WTC11 (cell line): ENCODE results near the gene LFNG. TPM values are rescaled to one million over a fixed set of nuclear protein-coding genes. Genes with fewer than 3 reads are reported as not detected.

ENCODE experiments used
- ATAC-seq: fragments of 200-7000 bp; cut with Tn5 transposase; 2 replicates; pipeline ENCODE4 v1.10.0; 2021; ENCODE audit warnings: mild to moderate bottlenecking, moderate library complexity
- CTCF ChIA-PET: fragments of 300-600 bp; sonication (Branson Sonifier 250); formaldehyde crosslinking; loops from one replicate; lab custom pipeline; 2021; ENCODE audit warnings: antibody characterized with exemption; lab: Charles Lee
- POLR2A ChIA-PET: fragments of 350-600 bp; sonication (Branson Sonifier 250); formaldehyde crosslinking; loops from one replicate; lab custom pipeline; 2021; ENCODE audit warnings: antibody characterized with exemption; lab: Charles Lee
- DNase-seq: peaks from one replicate; pipeline ENCODE4 v3.0.0; 2021; ENCODE audit warnings: low spot score
- H3K27ac Mint-ChIP-seq: 2 replicates; pipeline ENCODE4 v1.8.0; 2021; ENCODE audit warnings: mixed read lengths
- H3K27me3 Mint-ChIP-seq: 2 replicates; pipeline ENCODE4 v1.8.0; 2021; ENCODE audit warnings: low read depth, mild to moderate bottlenecking, moderate library complexity, mixed read lengths
- H3K36me3 Mint-ChIP-seq: 2 replicates; pipeline ENCODE4 v1.8.0; 2021; ENCODE audit warnings: mixed read lengths
- H3K4me1 Mint-ChIP-seq: 2 replicates; pipeline ENCODE4 v1.8.0; 2022; ENCODE audit warnings: mixed read lengths
- H3K4me3 Mint-ChIP-seq: 2 replicates; pipeline ENCODE4 v1.8.0; 2021; ENCODE audit warnings: mild to moderate bottlenecking, moderate library complexity, mixed read lengths
- H3K9me3 Mint-ChIP-seq: 2 replicates; pipeline ENCODE4 v1.8.0; 2021; ENCODE audit warnings: mixed read lengths
- HMGA2 ChIP-seq: fragments of 250-450 bp; sonication (Bioruptor Pico); IDR thresholded peaks from 2 replicates; pipeline ENCODE4 v1.4.0; 2021; ENCODE audit warnings: mild to moderate bottlenecking, moderate library complexity
- IRF2 ChIP-seq: sonication (generic); formaldehyde crosslinking; IDR thresholded peaks from 2 replicates; pipeline ENCODE4 v1.8.0; 2022; ENCODE audit warnings: low read depth, missing genetic modification reagents, borderline replicate concordance
- NFATC4 ChIP-seq: fragments of 250-450 bp; sonication (Bioruptor Pico); IDR thresholded peaks from 2 replicates; pipeline ENCODE4 v1.9.0; 2021; ENCODE audit warnings: mild to moderate bottlenecking
- NFYB ChIP-seq: sonication (generic); formaldehyde crosslinking; conservative IDR thresholded peaks from 2 replicates; pipeline ENCODE4 v1.8.0; 2022; ENCODE audit warnings: low read depth, missing genetic modification reagents
- OVOL2 ChIP-seq: fragments of 250-450 bp; sonication (Bioruptor Pico); IDR thresholded peaks from 2 replicates; pipeline ENCODE4 v1.9.0; 2021; ENCODE audit warnings: mild to moderate bottlenecking, borderline replicate concordance
- PRRX2 ChIP-seq: fragments of 250-450 bp; sonication (Bioruptor Pico); IDR thresholded peaks from 2 replicates; pipeline ENCODE4 v1.8.0; 2021; ENCODE audit warnings: mild to moderate bottlenecking
- RORB ChIP-seq: fragments of 250-450 bp; sonication (Bioruptor Pico); IDR thresholded peaks from 2 replicates; pipeline ENCODE4 v1.9.0; 2021; ENCODE audit warnings: mild to moderate bottlenecking
- SMAD3 ChIP-seq: sonication (generic); formaldehyde crosslinking; IDR thresholded peaks from 2 replicates; pipeline ENCODE4 v1.8.0; 2022; ENCODE audit warnings: missing genetic modification reagents, mild to moderate bottlenecking, borderline replicate concordance
- TEAD1 ChIP-seq: sonication (generic); formaldehyde crosslinking; IDR thresholded peaks from 2 replicates; pipeline ENCODE4 v1.8.0; 2022; ENCODE audit warnings: mild to moderate bottlenecking, missing genetic modification reagents
- ZBTB21 ChIP-seq: sonication (generic); formaldehyde crosslinking; IDR thresholded peaks from 2 replicates; pipeline ENCODE4 v1.8.1; 2023; ENCODE audit warnings: mild to moderate bottlenecking, missing genetic modification reagents, borderline replicate concordance
- ZNF219 ChIP-seq: sonication (generic); formaldehyde crosslinking; IDR thresholded peaks from 2 replicates; pipeline ENCODE4 v1.8.0; 2023; ENCODE audit warnings: missing genetic modification reagents, mild to moderate bottlenecking, borderline replicate concordance
- ZNF416 ChIP-seq: fragments of 250-450 bp; sonication (Bioruptor Pico); IDR thresholded peaks from 2 replicates; pipeline ENCODE4 v1.9.0; 2021; ENCODE audit warnings: mild to moderate bottlenecking, inconsistent platforms
- total RNA-seq: library from RNA; stranded (reverse); gene quantifications from 3 replicates; pipeline ENCODE4 v1.2.3, GENCODE V29; 2021
- TF ChIP-seq, protein P1 (sequence below): fragments of 250-450 bp; sonication (Bioruptor Pico); IDR thresholded peaks from 2 replicates; pipeline ENCODE4 v1.8.0; 2021; ENCODE audit warnings: mild to moderate bottlenecking
- TF ChIP-seq, protein P2 (sequence below): sonication (generic); formaldehyde crosslinking; IDR thresholded peaks from 2 replicates; pipeline ENCODE4 v1.8.1; 2023; ENCODE audit warnings: mild to moderate bottlenecking, missing genetic modification reagents, moderate library complexity
- TF ChIP-seq, protein P3 (sequence below): sonication (generic); formaldehyde crosslinking; IDR thresholded peaks from 2 replicates; pipeline ENCODE4 v1.8.1; 2023; ENCODE audit warnings: mild to moderate bottlenecking, missing genetic modification reagents, moderate library complexity
- TF ChIP-seq, protein P4 (sequence below): sonication (generic); formaldehyde crosslinking; IDR thresholded peaks from 2 replicates; pipeline ENCODE4 v1.8.0; 2023; ENCODE audit warnings: mild to moderate bottlenecking, missing genetic modification reagents
- TF ChIP-seq, protein P5 (sequence below): sonication (generic); formaldehyde crosslinking; IDR thresholded peaks from 2 replicates; pipeline ENCODE4 v1.8.1; 2022; ENCODE audit warnings: low read depth, missing genetic modification reagents, borderline replicate concordance
- TF ChIP-seq, protein P6 (sequence below): fragments of 250-450 bp; sonication (Bioruptor Pico); IDR thresholded peaks from 2 replicates; pipeline ENCODE4 v1.9.0; 2021; ENCODE audit warnings: moderate library complexity, mild to moderate bottlenecking, inconsistent platforms, borderline replicate concordance
- TF ChIP-seq, protein P7 (sequence below): sonication (generic); formaldehyde crosslinking; IDR thresholded peaks from 2 replicates; pipeline ENCODE4 v1.8.0; 2023; ENCODE audit warnings: missing genetic modification reagents, mild to moderate bottlenecking, borderline replicate concordance

The LFNG gene
- total RNA-seq, 1 experiment from 2014 or later: 29.4 TPM

DNA sequence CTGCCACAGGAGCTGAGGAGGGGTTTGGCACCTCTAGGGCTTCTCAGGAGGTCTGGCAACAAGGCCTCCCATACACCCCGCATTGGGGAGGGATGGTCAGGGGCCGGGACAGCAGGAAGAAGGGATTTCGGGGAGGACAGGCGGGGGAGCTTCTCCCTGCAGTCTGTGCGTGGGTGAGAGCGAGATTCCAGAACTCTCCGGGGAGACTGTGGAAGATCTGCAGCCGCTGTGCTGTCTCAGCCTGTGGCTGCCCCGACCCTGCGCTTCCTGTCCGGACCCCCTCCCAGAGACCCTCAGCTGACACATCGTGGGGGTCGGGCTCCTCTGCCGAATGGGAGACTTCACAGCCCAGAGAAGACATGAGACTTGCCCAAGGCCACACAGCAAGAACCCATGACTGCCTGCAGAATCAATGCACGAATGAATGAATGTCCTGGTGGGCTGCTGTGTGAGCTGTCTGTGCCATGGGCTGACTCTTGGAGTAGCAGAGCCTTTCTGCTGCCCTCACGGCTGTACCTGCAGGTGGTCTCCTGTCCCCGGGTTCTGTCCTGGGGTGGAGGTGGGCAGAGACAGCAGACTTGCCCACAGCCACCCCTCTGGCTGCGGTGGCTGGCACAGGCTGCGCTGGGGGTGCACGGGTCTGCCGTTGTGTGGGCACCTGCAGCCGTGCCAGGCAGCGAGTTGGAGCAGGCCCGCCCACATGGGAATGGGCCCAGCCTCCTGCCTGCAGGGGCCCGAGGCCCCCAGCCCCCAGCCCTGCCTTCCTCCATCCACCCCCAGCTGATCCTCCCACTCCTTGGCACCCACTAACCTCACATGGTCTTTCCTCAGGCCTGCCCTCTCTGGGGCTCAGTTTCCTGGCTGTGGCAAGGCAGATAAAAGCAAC is 16.3 kb upstream of the LFNG start:
- Mint-ChIP-seq H3K9me3 (no peaks in the 10 kb centered on the region), H3K27ac (no peak overlapping the region), H3K4me3 (no peak overlapping the region), H3K36me3 (no peaks in the 10 kb centered on the region), H3K27me3 (no peaks in the 10 kb centered on the region; the same call in 1 of the 2 replicates), H3K4me1 (peaks cover 20% of the 10 kb centered on the region)
- TF ChIP-seq NFATC4: no peak
- TF ChIP-seq, protein P1, sequence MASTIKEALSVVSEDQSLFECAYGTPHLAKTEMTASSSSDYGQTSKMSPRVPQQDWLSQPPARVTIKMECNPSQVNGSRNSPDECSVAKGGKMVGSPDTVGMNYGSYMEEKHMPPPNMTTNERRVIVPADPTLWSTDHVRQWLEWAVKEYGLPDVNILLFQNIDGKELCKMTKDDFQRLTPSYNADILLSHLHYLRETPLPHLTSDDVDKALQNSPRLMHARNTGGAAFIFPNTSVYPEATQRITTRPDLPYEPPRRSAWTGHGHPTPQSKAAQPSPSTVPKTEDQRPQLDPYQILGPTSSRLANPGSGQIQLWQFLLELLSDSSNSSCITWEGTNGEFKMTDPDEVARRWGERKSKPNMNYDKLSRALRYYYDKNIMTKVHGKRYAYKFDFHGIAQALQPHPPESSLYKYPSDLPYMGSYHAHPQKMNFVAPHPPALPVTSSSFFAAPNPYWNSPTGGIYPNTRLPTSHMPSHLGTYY (CRISPR knock-in tag): no peak
- TF ChIP-seq, protein P2, sequence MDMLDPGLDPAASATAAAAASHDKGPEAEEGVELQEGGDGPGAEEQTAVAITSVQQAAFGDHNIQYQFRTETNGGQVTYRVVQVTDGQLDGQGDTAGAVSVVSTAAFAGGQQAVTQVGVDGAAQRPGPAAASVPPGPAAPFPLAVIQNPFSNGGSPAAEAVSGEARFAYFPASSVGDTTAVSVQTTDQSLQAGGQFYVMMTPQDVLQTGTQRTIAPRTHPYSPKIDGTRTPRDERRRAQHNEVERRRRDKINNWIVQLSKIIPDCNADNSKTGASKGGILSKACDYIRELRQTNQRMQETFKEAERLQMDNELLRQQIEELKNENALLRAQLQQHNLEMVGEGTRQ (CRISPR knock-in tag): no peak
- TF ChIP-seq, protein P3, sequence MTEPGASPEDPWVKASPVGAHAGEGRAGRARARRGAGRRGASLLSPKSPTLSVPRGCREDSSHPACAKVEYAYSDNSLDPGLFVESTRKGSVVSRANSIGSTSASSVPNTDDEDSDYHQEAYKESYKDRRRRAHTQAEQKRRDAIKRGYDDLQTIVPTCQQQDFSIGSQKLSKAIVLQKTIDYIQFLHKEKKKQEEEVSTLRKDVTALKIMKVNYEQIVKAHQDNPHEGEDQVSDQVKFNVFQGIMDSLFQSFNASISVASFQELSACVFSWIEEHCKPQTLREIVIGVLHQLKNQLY (CRISPR knock-in tag): no peak
- ChIA-PET CTCF (interaction anchor here (1.4 kb wide), 1 partner anchor 21 kb away, joined by 4 read pairs; no protein-coding TSS in a partner anchor), POLR2A (interaction anchor here (0.5 kb wide), 1 partner anchor 195 kb away, joined by 7 read pairs; no protein-coding TSS in a partner anchor)
- no peak for ATAC-seq
- no peak for DNase-seq

DNA sequence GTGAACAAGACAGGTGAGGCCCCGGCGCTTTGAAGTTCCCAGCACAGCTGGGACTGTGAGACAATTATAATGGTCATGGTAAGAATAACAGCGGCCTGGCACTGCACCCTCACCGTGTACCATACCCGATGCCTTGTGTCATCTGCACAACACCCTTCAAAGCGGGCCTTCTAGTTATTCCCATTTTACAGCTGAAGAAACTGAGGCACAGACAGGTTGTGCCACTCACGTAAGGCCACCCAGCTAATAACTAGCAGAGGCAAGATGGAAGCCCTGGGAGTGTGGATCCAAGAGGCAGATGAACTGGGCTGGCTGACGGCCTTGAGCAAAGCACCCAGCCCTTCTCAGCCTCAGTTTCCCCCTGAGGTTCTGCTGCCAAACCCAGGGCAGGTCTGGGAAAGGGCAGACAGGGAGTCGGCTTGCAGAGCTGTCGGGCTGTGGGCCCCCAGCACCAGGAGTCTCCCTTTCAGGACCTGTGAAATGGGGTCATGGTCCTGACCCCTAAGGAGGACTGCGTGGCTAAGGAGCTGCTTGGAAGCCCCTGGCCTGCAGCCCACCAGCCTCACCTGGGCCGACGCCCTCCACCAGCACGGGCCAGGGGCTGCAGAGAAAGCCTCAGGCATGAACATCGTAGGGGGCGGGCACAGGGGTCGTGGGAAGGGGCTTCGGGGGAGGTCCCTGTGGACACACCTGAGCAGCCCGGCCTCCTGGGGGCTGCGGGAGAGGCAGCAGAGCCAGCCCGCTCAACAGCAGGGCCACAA is 15.3 kb upstream of the LFNG start:
- ChIA-PET POLR2A (no interaction called here), CTCF (interaction anchor here (0.6 kb wide), 1 partner anchor 106 kb away, joined by 7 read pairs; no protein-coding TSS in a partner anchor)
- Mint-ChIP-seq H3K36me3 (no peaks in the 10 kb centered on the region), H3K4me1 (peaks cover 14% of the 10 kb centered on the region), H3K27me3 (no peaks in the 10 kb centered on the region; the same call in 1 of the 2 replicates), H3K27ac (no peak overlapping the region), H3K9me3 (no peaks in the 10 kb centered on the region), H3K4me3 (no peak overlapping the region)
- TF ChIP-seq NFYB (CRISPR knock-in tag) (no peak), SMAD3 (CRISPR knock-in tag) (no peak), ZNF416 (CRISPR knock-in tag) (no peak), ZNF219 (CRISPR knock-in tag) (no peak), ZBTB21 (CRISPR knock-in tag) (no peak), HMGA2 (CRISPR knock-in tag) (no peak), PRRX2 (CRISPR knock-in tag) (no peak), RORB (no peak), OVOL2 (CRISPR knock-in tag) (no peak), IRF2 (CRISPR knock-in tag) (no peak), TEAD1 (CRISPR knock-in tag) (no peak)
- TF ChIP-seq, protein P4, sequence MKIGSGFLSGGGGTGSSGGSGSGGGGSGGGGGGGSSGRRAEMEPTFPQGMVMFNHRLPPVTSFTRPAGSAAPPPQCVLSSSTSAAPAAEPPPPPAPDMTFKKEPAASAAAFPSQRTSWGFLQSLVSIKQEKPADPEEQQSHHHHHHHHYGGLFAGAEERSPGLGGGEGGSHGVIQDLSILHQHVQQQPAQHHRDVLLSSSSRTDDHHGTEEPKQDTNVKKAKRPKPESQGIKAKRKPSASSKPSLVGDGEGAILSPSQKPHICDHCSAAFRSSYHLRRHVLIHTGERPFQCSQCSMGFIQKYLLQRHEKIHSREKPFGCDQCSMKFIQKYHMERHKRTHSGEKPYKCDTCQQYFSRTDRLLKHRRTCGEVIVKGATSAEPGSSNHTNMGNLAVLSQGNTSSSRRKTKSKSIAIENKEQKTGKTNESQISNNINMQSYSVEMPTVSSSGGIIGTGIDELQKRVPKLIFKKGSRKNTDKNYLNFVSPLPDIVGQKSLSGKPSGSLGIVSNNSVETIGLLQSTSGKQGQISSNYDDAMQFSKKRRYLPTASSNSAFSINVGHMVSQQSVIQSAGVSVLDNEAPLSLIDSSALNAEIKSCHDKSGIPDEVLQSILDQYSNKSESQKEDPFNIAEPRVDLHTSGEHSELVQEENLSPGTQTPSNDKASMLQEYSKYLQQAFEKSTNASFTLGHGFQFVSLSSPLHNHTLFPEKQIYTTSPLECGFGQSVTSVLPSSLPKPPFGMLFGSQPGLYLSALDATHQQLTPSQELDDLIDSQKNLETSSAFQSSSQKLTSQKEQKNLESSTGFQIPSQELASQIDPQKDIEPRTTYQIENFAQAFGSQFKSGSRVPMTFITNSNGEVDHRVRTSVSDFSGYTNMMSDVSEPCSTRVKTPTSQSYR: no peak
- TF ChIP-seq, protein P5, sequence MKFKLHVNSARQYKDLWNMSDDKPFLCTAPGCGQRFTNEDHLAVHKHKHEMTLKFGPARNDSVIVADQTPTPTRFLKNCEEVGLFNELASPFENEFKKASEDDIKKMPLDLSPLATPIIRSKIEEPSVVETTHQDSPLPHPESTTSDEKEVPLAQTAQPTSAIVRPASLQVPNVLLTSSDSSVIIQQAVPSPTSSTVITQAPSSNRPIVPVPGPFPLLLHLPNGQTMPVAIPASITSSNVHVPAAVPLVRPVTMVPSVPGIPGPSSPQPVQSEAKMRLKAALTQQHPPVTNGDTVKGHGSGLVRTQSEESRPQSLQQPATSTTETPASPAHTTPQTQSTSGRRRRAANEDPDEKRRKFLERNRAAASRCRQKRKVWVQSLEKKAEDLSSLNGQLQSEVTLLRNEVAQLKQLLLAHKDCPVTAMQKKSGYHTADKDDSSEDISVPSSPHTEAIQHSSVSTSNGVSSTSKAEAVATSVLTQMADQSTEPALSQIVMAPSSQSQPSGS: no peak
- TF ChIP-seq, protein P6, sequence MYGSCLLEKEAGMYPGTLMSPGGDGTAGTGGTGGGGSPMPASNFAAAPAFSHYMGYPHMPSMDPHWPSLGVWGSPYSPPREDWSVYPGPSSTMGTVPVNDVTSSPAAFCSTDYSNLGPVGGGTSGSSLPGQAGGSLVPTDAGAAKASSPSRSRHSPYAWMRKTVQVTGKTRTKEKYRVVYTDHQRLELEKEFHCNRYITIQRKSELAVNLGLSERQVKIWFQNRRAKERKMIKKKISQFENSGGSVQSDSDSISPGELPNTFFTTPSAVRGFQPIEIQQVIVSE (CRISPR knock-in tag): no peak
- TF ChIP-seq, protein P7, sequence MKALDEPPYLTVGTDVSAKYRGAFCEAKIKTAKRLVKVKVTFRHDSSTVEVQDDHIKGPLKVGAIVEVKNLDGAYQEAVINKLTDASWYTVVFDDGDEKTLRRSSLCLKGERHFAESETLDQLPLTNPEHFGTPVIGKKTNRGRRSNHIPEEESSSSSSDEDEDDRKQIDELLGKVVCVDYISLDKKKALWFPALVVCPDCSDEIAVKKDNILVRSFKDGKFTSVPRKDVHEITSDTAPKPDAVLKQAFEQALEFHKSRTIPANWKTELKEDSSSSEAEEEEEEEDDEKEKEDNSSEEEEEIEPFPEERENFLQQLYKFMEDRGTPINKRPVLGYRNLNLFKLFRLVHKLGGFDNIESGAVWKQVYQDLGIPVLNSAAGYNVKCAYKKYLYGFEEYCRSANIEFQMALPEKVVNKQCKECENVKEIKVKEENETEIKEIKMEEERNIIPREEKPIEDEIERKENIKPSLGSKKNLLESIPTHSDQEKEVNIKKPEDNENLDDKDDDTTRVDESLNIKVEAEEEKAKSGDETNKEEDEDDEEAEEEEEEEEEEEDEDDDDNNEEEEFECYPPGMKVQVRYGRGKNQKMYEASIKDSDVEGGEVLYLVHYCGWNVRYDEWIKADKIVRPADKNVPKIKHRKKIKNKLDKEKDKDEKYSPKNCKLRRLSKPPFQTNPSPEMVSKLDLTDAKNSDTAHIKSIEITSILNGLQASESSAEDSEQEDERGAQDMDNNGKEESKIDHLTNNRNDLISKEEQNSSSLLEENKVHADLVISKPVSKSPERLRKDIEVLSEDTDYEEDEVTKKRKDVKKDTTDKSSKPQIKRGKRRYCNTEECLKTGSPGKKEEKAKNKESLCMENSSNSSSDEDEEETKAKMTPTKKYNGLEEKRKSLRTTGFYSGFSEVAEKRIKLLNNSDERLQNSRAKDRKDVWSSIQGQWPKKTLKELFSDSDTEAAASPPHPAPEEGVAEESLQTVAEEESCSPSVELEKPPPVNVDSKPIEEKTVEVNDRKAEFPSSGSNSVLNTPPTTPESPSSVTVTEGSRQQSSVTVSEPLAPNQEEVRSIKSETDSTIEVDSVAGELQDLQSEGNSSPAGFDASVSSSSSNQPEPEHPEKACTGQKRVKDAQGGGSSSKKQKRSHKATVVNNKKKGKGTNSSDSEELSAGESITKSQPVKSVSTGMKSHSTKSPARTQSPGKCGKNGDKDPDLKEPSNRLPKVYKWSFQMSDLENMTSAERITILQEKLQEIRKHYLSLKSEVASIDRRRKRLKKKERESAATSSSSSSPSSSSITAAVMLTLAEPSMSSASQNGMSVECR (CRISPR knock-in tag): no peak
- ATAC-seq (no peak), DNase-seq (no peak)
